Measurements from ENCODE around the gene LSAMP. TPM values are rescaled to one million over a fixed set of nuclear protein-coding genes. Genes with fewer than 3 reads are reported as not detected.

Gene LSAMP
- total and polyA plus RNA-seq, 2 experiments from 2014 or later, result 2.0 to 2.9 TPM

DNA sequence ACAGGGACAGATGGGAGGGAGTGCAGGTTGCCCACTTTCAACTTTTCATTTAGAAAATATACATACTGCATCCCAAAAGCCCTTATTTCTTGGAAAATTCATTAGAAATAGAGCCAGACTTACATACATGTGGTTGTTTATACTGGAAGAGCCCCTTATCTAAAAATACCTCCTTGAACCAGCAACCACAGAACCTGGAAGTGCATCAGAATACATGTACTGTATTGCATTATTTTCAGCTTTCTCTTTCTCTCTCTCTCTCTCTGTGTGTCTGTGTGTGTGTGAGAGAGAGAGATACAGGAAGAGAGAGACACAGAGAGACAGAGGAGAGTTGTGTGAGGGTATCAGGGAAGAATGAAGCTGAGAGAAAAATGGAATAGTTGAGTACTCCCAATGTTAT, 29.5 kb upstream of the LSAMP start:
- Histone ChIP-seq H3K4me2 (no peak overlapping the region), H3K36me3 (ENCODE audit: insufficient read depth) (peaks cover 11% of the 10 kb centered on the region; the same call in 1 of the 2 replicates), H3K27ac (ENCODE audit: low read depth) (no peak overlapping the region), H4K20me1 (replicated peaks; ENCODE audit: insufficient read depth) (no peaks in the 10 kb centered on the region), H3K79me2 (replicated peaks; ENCODE audit: insufficient read depth) (no peaks in the 10 kb centered on the region), H3K27me3 (ENCODE audit: insufficient read depth) (no peaks in the 10 kb centered on the region), H3K4me3 (no peak overlapping the region), H3K9me2 (ENCODE audit: insufficient read depth) (no peaks in the 10 kb centered on the region), H2AFZ (no peak overlapping the region), H3F3A (replicated peaks; ENCODE audit: low read depth) (no peaks in the 10 kb centered on the region), H3K4me1 (ENCODE audit: insufficient read depth) (no peaks in the 10 kb centered on the region)
- Mint-ChIP-seq H3K9me3 (peaks cover 22% of the 10 kb centered on the region), H3K4me3 (no peak overlapping the region), H3K27ac (no peak overlapping the region), H3K4me1 (no peaks in the 10 kb centered on the region; the same call in 2 of the 3 replicates), H3K27me3 (ENCODE audit: insufficient read depth, low read depth, poor library complexity) (no peaks in the 10 kb centered on the region), H3K36me3 (ENCODE audit: low read depth) (peaks cover 18% of the 10 kb centered on the region)
- TF ChIP-seq, protein P1, sequence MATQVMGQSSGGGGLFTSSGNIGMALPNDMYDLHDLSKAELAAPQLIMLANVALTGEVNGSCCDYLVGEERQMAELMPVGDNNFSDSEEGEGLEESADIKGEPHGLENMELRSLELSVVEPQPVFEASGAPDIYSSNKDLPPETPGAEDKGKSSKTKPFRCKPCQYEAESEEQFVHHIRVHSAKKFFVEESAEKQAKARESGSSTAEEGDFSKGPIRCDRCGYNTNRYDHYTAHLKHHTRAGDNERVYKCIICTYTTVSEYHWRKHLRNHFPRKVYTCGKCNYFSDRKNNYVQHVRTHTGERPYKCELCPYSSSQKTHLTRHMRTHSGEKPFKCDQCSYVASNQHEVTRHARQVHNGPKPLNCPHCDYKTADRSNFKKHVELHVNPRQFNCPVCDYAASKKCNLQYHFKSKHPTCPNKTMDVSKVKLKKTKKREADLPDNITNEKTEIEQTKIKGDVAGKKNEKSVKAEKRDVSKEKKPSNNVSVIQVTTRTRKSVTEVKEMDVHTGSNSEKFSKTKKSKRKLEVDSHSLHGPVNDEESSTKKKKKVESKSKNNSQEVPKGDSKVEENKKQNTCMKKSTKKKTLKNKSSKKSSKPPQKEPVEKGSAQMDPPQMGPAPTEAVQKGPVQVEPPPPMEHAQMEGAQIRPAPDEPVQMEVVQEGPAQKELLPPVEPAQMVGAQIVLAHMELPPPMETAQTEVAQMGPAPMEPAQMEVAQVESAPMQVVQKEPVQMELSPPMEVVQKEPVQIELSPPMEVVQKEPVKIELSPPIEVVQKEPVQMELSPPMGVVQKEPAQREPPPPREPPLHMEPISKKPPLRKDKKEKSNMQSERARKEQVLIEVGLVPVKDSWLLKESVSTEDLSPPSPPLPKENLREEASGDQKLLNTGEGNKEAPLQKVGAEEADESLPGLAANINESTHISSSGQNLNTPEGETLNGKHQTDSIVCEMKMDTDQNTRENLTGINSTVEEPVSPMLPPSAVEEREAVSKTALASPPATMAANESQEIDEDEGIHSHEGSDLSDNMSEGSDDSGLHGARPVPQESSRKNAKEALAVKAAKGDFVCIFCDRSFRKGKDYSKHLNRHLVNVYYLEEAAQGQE (IDR thresholded peaks at IDR 0.05; ENCODE audit: unreplicated experiment), result no peak
- TF ChIP-seq, protein P2, sequence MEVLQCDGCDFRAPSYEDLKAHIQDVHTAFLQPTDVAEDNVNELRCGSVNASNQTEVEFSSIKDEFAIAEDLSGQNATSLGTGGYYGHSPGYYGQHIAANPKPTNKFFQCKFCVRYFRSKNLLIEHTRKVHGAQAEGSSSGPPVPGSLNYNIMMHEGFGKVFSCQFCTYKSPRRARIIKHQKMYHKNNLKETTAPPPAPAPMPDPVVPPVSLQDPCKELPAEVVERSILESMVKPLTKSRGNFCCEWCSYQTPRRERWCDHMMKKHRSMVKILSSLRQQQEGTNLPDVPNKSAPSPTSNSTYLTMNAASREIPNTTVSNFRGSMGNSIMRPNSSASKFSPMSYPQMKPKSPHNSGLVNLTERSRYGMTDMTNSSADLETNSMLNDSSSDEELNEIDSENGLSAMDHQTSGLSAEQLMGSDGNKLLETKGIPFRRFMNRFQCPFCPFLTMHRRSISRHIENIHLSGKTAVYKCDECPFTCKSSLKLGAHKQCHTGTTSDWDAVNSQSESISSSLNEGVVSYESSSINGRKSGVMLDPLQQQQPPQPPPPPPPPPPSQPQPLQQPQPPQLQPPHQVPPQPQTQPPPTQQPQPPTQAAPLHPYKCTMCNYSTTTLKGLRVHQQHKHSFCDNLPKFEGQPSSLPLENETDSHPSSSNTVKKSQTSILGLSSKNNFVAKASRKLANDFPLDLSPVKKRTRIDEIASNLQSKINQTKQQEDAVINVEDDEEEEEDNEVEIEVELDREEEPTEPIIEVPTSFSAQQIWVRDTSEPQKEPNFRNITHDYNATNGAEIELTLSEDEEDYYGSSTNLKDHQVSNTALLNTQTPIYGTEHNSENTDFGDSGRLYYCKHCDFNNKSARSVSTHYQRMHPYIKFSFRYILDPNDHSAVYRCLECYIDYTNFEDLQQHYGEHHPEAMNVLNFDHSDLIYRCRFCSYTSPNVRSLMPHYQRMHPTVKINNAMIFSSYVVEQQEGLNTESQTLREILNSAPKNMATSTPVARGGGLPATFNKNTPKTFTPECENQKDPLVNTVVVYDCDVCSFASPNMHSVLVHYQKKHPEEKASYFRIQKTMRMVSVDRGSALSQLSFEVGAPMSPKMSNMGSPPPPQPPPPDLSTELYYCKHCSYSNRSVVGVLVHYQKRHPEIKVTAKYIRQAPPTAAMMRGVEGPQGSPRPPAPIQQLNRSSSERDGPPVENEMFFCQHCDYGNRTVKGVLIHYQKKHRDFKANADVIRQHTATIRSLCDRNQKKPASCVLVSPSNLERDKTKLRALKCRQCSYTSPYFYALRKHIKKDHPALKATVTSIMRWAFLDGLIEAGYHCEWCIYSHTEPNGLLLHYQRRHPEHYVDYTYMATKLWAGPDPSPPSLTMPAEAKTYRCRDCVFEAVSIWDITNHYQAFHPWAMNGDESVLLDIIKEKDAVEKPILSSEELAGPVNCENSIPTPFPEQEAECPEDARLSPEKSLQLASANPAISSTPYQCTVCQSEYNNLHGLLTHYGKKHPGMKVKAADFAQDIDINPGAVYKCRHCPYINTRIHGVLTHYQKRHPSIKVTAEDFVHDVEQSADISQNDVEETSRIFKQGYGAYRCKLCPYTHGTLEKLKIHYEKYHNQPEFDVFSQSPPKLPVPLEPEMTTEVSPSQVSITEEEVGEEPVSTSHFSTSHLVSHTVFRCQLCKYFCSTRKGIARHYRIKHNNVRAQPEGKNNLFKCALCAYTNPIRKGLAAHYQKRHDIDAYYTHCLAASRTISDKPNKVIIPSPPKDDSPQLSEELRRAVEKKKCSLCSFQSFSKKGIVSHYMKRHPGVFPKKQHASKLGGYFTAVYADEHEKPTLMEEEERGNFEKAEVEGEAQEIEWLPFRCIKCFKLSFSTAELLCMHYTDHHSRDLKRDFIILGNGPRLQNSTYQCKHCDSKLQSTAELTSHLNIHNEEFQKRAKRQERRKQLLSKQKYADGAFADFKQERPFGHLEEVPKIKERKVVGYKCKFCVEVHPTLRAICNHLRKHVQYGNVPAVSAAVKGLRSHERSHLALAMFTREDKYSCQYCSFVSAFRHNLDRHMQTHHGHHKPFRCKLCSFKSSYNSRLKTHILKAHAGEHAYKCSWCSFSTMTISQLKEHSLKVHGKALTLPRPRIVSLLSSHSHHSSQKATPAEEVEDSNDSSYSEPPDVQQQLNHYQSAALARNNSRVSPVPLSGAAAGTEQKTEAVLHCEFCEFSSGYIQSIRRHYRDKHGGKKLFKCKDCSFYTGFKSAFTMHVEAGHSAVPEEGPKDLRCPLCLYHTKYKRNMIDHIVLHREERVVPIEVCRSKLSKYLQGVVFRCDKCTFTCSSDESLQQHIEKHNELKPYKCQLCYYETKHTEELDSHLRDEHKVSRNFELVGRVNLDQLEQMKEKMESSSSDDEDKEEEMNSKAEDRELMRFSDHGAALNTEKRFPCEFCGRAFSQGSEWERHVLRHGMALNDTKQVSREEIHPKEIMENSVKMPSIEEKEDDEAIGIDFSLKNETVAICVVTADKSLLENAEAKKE (CRISPR knock-in tag; IDR thresholded peaks at IDR 0.05), result no peak
- TF ChIP-seq NANOG (IDR thresholded peaks at IDR 0.05; ENCODE audit: borderline replicate concordance), result no peak
- TF ChIP-seq STAT1 (IDR thresholded peaks at IDR 0.05; ENCODE audit: unreplicated experiment), result no peak
- no peak for TF ChIP-seq EZH2 (IDR thresholded peaks at IDR 0.05; ENCODE audit: low read depth, unreplicated experiment)
- TF ChIP-seq, protein P3, sequence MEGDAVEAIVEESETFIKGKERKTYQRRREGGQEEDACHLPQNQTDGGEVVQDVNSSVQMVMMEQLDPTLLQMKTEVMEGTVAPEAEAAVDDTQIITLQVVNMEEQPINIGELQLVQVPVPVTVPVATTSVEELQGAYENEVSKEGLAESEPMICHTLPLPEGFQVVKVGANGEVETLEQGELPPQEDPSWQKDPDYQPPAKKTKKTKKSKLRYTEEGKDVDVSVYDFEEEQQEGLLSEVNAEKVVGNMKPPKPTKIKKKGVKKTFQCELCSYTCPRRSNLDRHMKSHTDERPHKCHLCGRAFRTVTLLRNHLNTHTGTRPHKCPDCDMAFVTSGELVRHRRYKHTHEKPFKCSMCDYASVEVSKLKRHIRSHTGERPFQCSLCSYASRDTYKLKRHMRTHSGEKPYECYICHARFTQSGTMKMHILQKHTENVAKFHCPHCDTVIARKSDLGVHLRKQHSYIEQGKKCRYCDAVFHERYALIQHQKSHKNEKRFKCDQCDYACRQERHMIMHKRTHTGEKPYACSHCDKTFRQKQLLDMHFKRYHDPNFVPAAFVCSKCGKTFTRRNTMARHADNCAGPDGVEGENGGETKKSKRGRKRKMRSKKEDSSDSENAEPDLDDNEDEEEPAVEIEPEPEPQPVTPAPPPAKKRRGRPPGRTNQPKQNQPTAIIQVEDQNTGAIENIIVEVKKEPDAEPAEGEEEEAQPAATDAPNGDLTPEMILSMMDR (conservative IDR thresholded peaks at IDR 0.05; ENCODE audit: low read depth in 2 of 2), result no peak
- TF ChIP-seq ZNF114 (CRISPR knock-in tag; IDR thresholded peaks at IDR 0.05), result no peak
- TF ChIP-seq, protein P4, sequence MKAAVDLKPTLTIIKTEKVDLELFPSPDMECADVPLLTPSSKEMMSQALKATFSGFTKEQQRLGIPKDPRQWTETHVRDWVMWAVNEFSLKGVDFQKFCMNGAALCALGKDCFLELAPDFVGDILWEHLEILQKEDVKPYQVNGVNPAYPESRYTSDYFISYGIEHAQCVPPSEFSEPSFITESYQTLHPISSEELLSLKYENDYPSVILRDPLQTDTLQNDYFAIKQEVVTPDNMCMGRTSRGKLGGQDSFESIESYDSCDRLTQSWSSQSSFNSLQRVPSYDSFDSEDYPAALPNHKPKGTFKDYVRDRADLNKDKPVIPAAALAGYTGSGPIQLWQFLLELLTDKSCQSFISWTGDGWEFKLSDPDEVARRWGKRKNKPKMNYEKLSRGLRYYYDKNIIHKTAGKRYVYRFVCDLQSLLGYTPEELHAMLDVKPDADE (IDR thresholded peaks at IDR 0.05), result no peak
- TF ChIP-seq ZNF331 (CRISPR knock-in tag; IDR thresholded peaks at IDR 0.05; ENCODE audit: low read depth), result no peak
- no peak for TF ChIP-seq JUNB (IDR thresholded peaks at IDR 0.05; ENCODE audit: unreplicated experiment)
- TF ChIP-seq CREB1 (CRISPR knock-in tag; IDR thresholded peaks at IDR 0.05; ENCODE audit: low read depth), result no peak
- no peak for TF ChIP-seq EZH2phosphoT487 (IDR thresholded peaks at IDR 0.05; ENCODE audit: unreplicated experiment)
- TF ChIP-seq POLR2AphosphoS5 (IDR thresholded peaks at IDR 0.05; ENCODE audit: low read depth), result no peak
- ATAC-seq (no peak), DNase-seq (ENCODE audit: low spot score) (no peak)
